Gastrocnemius medialis (tissue), 4 donors: ENCODE measurements around the gene KIR2DL3.
"Not testable (repeated sequence)": the region's sequence is repeated elsewhere in the genome, so short reads cannot be mapped to it uniquely, and the experiment has no call there.

Source experiments
- POLR2A ChIP-seq, 2 donors: fragments of 450-650 bp; IDR thresholded peaks; one replicate each; pipeline ENCODE4 v1.6.1; 2017; ENCODE audit warnings: antibody characterized with exemption in 2 of 2, mild to moderate bottlenecking in 2 of 2, moderate library complexity in 2 of 2
- TF ChIP-seq, protein P1 (sequence below), 5 experiments: fragments of 450-650 bp in 3 of 5; fragments of 200-600 bp in 2 of 5; sonication (generic) in 2 of 5; IDR thresholded peaks in 4 of 5; conservative IDR thresholded peaks in 1 of 5; 1 replicate in 4 of 5; 2 replicates in 1 of 5; pipeline ENCODE4 v1.5.1; 2016 to 2019; ENCODE audit warnings: antibody characterized with exemption in 5 of 5, mild to moderate bottlenecking in 3 of 5, moderate library complexity in 3 of 5

DNA sequence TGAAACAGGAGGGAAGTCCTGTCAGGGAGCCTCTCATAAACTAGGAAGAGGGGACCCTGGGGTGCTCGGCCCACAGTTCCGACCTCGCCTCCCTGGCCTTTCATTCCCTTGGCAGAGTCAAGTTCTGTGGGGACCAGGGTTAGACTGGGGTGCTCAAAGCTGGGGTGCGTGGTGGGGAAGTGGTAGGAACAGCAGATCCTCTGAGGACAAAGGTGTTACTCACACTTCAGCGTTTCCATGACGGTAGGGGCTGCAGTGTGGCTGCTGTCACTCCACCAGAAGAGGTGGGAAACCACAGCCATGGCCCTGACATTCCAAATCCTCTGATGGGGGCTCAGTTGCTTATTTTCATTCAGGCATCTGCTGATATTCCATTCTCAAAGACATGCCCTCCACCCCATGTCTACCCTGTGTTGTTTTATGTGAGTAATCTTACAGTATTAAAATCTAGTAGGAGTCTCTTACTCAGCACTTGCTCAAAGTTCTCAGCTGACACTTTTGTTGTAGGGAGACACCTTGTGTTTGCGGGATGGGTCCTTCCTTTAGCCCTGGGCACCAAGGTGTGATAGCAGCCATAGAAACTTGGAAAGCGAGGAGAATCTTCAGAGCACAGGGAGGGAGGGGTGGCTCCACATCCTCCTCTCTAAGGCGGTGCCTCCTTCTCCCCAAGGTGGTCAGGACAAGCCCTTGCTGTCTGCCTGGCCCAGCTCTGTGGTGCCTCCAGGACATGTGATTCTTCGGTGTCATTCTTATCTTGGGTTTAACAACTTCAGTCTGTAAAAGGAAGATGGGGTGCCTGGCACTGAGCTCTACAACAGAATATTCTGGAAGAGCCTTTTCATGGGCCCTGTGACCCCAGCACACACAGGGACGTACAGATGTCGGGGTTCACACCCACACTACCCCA, 18.1 kb downstream of the KIR2DL3 start:
- TF ChIP-seq, protein P1, sequence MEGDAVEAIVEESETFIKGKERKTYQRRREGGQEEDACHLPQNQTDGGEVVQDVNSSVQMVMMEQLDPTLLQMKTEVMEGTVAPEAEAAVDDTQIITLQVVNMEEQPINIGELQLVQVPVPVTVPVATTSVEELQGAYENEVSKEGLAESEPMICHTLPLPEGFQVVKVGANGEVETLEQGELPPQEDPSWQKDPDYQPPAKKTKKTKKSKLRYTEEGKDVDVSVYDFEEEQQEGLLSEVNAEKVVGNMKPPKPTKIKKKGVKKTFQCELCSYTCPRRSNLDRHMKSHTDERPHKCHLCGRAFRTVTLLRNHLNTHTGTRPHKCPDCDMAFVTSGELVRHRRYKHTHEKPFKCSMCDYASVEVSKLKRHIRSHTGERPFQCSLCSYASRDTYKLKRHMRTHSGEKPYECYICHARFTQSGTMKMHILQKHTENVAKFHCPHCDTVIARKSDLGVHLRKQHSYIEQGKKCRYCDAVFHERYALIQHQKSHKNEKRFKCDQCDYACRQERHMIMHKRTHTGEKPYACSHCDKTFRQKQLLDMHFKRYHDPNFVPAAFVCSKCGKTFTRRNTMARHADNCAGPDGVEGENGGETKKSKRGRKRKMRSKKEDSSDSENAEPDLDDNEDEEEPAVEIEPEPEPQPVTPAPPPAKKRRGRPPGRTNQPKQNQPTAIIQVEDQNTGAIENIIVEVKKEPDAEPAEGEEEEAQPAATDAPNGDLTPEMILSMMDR (IDR thresholded peaks at IDR 0.05 in 4 of 5, conservative IDR thresholded peaks at IDR 0.05 in 1 of 5), result not testable (repeated sequence)
- TF ChIP-seq POLR2A (IDR thresholded peaks at IDR 0.05), result not testable (repeated sequence)
